Activated CD8-positive, alpha-beta T cell treated with anti-CD3 and anti-CD28 coated beads for 36 hours (primary cell): ENCODE data around the gene CMIP. TPM values are rescaled to one million over a fixed set of nuclear protein-coding genes. Genes with fewer than 3 reads are reported as not detected.

ENCODE experiments used
- ATAC-seq: fragments of 200-7000 bp; cut with Tn5 transposase; one replicate; pipeline ENCODE4 v1.10.0; 2021; ENCODE audit warnings: mild to moderate bottlenecking, moderate library complexity
- CTCF ChIA-PET: fragments of 350-600 bp; sonication (Branson Sonifier 250); formaldehyde crosslinking; loops from one replicate; lab custom pipeline; 2021; ENCODE audit warnings: antibody characterized with exemption; lab: Charles Lee
- POLR2A ChIA-PET: fragments of 350-600 bp; sonication (Branson Sonifier 250); formaldehyde crosslinking; loops from one replicate; lab custom pipeline; 2021; ENCODE audit warnings: antibody characterized with exemption; lab: Charles Lee
- DNase-seq: peaks from one replicate; pipeline ENCODE4 v3.0.0-alpha.2; 2020
- H3K27ac Mint-ChIP-seq: one replicate; pipeline ENCODE4 v1.8.0; 2021; ENCODE audit warnings: mild to moderate bottlenecking, mixed read lengths
- H3K27me3 Mint-ChIP-seq: one replicate; pipeline ENCODE4 v1.8.0; 2021; ENCODE audit warnings: mixed read lengths
- H3K36me3 Mint-ChIP-seq: one replicate; pipeline ENCODE4 v1.8.0; 2021; ENCODE audit warnings: low read depth, mixed read lengths
- H3K4me1 Mint-ChIP-seq: one replicate; pipeline ENCODE4 v1.8.0; 2021; ENCODE audit warnings: low read depth, mixed read lengths
- H3K4me3 Mint-ChIP-seq: one replicate; pipeline ENCODE4 v1.8.0; 2021; ENCODE audit warnings: mild to moderate bottlenecking, moderate library complexity, mixed read lengths
- H3K9me3 Mint-ChIP-seq: one replicate; pipeline ENCODE4 v1.8.0; 2021; ENCODE audit warnings: mixed read lengths
- CTCF ChIP-seq: fragments of 200-600 bp; IDR thresholded peaks from one replicate; pipeline ENCODE4 v1.8.0; 2022; ENCODE audit warnings: antibody characterized with exemption, mild to moderate bottlenecking
- intact Hi-C: fragments of 100-400 bp; cut with micrococcal nuclease; formaldehyde crosslinking; loops from one replicate; pipeline ENCODE4 v1.10.0; 2022
- total RNA-seq, 2 experiments: library from RNA; stranded (reverse); gene quantifications; one replicate each; pipeline ENCODE4 v1.2.3, GENCODE V29; 2021

CMIP gene
- total RNA-seq, 2 experiments from 2014 or later = 37.6 to 38.5 TPM

- POLR2A ChIA-PET = no interaction called here
- no peak overlapping the region for H3K27ac Mint-ChIP-seq
Observed at GRCh38 chr16:81650982-81651562, 206.5 kb downstream of the CMIP start.

GRCh38 chr16:81651758-81652718 is 207.4 kb downstream of the CMIP start:
- peaks cover 3% of the 10 kb centered on the region for H3K4me1 Mint-ChIP-seq
- ChIA-PET CTCF (no interaction called here), POLR2A (no interaction called here)
- peak overlapping the region; percentile 7 for H3K27ac Mint-ChIP-seq
- intact Hi-C loops = no loop called here
- no peaks in the 10 kb centered on the region for H3K36me3 Mint-ChIP-seq
- no peaks in the 10 kb centered on the region for H3K9me3 Mint-ChIP-seq
- DNase-seq = no peak
- TF ChIP-seq CTCF = no peak
- no peak for ATAC-seq
- no peaks in the 10 kb centered on the region for H3K27me3 Mint-ChIP-seq
- H3K4me3 Mint-ChIP-seq = no peak overlapping the region

More at GRCh38 chr16:81650982-81651562, 206.5 kb downstream of the CMIP start:
- CTCF ChIA-PET = no interaction called here
- intact Hi-C loops = no loop called here
- no peak for ATAC-seq
- H3K9me3 Mint-ChIP-seq = no peaks in the 10 kb centered on the region
- H3K27me3 Mint-ChIP-seq = no peaks in the 10 kb centered on the region
- no peak for TF ChIP-seq CTCF
- peaks cover 3% of the 10 kb centered on the region for H3K4me1 Mint-ChIP-seq
- H3K4me3 Mint-ChIP-seq = no peak overlapping the region
- H3K36me3 Mint-ChIP-seq = no peaks in the 10 kb centered on the region
- DNase-seq = no peak

- Mint-ChIP-seq H3K4me3 (no peak overlapping the region), H3K27ac (no peak overlapping the region), H3K9me3 (no peaks in the 10 kb centered on the region), H3K4me1 (peaks cover 2% of the 10 kb centered on the region), H3K27me3 (no peaks in the 10 kb centered on the region), H3K36me3 (no peaks in the 10 kb centered on the region)
- ChIA-PET CTCF (no interaction called here), POLR2A (no interaction called here)
- intact Hi-C loops = no loop called here
- no peak for TF ChIP-seq CTCF
- no peak for DNase-seq
- ATAC-seq = no peak
Observed at GRCh38 chr16:81652798-81653505, 208.3 kb downstream of the CMIP start.

- no peaks in the 10 kb centered on the region for H3K27me3 Mint-ChIP-seq
- H3K4me1 Mint-ChIP-seq = no peaks in the 10 kb centered on the region
- intact Hi-C loops = no loop called here
- H3K36me3 Mint-ChIP-seq = peaks cover 3% of the 10 kb centered on the region
- no peaks in the 10 kb centered on the region for H3K9me3 Mint-ChIP-seq
- ChIA-PET POLR2A (no interaction called here), CTCF (interaction anchor here (2.5 kb wide), 1 partner anchor 43 kb away, joined by 8 read pairs; no protein-coding TSS in a partner anchor)
- no peak overlapping the region for H3K4me3 Mint-ChIP-seq
- H3K27ac Mint-ChIP-seq = no peak overlapping the region
- ATAC-seq (no peak), DNase-seq (no peak)
- no peak for TF ChIP-seq CTCF
Observed at GRCh38 chr16:81654346-81654745, 209.7 kb downstream of the CMIP start.
